Testis (tissue), 2 donors: ENCODE measurements around the gene DBN1.

Source experiments
- POLR2A ChIP-seq: fragments of 450-650 bp; IDR thresholded peaks from one replicate; pipeline ENCODE4 v1.6.1; 2017; ENCODE audit warnings: antibody characterized with exemption, mild to moderate bottlenecking, moderate library complexity
- TF ChIP-seq, protein P1 (sequence below), 3 experiments: fragments of 450-650 bp in 2 of 3; fragments of 200-600 bp in 1 of 3; sonication (generic) in 1 of 3; IDR thresholded peaks; one replicate each; pipeline ENCODE4 v1.5.1; 2016 to 2019; ENCODE audit warnings: antibody characterized with exemption in 3 of 3, mild to moderate bottlenecking in 2 of 3, moderate library complexity in 1 of 3

DNA sequence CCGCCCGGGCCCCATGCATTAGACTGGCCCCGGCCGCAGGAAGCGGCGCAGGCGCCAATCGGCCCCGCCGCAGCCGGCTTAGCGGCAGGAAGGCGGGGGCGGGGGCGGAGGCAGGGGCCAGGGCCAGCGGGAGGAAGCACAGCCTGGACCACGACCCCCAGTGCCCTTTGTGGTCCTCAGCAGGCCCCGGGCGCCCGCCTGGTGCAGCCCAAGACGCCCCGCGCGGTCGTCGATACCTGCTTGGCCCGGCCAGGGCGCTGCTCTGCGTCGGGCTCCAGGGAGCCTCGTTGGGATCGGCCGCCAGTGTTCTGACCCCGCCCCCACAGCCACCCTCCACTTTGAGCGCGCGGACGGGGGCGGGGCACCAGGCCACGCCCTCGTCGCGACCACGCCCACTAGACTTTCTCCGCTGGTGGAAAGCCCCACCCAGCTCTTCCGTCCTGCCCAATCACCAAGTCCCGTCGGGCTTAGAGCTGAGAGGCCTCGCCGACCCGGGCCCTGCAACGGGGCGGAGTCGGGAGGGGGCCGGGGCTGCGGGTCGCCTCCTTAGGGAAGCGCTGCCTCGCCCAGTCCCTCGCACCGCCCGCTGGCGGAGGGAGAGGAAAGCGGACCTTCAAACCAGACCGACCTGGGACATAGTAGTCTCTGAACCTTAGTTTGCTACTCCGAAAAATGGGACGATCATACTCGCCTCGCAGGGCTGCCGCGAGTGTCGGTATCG lies 24.0 kb upstream of the DBN1 start, which contains the start of gene PDLIM7:
- TF ChIP-seq, protein P1, sequence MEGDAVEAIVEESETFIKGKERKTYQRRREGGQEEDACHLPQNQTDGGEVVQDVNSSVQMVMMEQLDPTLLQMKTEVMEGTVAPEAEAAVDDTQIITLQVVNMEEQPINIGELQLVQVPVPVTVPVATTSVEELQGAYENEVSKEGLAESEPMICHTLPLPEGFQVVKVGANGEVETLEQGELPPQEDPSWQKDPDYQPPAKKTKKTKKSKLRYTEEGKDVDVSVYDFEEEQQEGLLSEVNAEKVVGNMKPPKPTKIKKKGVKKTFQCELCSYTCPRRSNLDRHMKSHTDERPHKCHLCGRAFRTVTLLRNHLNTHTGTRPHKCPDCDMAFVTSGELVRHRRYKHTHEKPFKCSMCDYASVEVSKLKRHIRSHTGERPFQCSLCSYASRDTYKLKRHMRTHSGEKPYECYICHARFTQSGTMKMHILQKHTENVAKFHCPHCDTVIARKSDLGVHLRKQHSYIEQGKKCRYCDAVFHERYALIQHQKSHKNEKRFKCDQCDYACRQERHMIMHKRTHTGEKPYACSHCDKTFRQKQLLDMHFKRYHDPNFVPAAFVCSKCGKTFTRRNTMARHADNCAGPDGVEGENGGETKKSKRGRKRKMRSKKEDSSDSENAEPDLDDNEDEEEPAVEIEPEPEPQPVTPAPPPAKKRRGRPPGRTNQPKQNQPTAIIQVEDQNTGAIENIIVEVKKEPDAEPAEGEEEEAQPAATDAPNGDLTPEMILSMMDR (IDR thresholded peaks at IDR 0.05): peak in 1 of 3 experiments; percentile 12
- TF ChIP-seq POLR2A: peak; percentile 88
